VCaP (cell line): ENCODE measurements around the gene RECK.

ENCODE experiments used
- H3K27ac ChIP-seq: fragments of 450-650 bp; 2 replicates; pipeline ENCODE4 v1.5.1; 2017
- CTCF ChIP-seq: fragments of 450-650 bp; conservative IDR thresholded peaks from 2 replicates; pipeline ENCODE4 v1.5.1; 2017; ENCODE audit warnings: mild to moderate bottlenecking, moderate library complexity

Gene RECK

DNA sequence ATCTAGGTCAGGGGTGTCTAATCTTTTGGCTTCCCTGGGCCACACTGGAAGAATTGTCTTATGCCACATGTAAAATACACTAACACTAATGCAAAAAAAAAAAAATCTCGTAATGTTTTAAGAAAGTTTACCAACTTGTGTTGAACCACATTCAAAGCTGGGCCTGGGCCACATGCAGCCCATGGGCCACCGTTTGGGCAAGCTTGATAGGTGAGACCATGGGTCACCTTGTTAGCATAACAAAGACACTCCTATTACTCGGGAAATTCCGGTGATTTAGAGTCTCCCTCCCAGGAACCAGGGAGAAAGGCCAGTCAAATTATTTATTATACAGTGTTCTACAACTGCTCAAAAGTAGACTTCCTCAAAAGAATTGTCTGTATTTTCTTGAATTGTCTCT, 12.7 kb downstream of the RECK start:
- no peak overlapping the region for H3K27ac ChIP-seq
- TF ChIP-seq CTCF, result no peak

- H3K27ac ChIP-seq, result no peak overlapping the region
- TF ChIP-seq CTCF, result no peak
Measured at GRCh38 chr9:36050476-36050875, 13.8 kb downstream of the RECK start.

- H3K27ac ChIP-seq, result no peak overlapping the region
Measured at GRCh38 chr9:36051317-36051716, 14.6 kb downstream of the RECK start.

DNA sequence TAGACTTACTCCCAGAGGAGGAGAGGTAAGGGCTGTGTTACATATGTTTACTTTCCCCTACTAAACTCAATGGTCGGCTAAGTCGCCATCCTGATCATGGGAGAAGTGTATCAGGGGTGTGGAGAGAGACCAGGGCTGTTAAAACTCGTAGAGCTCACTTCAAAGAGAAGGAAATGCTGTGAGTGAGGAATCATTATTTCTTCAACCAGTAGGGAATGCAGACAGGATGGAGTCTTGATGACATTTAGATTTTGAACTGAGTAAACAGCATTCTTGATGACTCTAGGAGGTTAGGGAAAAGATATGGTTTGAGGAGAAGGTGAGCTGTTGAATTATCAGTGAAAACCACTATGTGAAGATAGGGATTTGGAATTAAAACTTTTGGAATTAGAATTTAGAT, 17.3 kb downstream of the RECK start:
- H3K27ac ChIP-seq, result no peak overlapping the region
- no peak for TF ChIP-seq CTCF

More at GRCh38 chr9:36051317-36051716, 14.6 kb downstream of the RECK start:
- TF ChIP-seq CTCF, result no peak

GRCh38 chr9:36056896-36057295, 20.2 kb downstream of the RECK start:
- peak overlapping the region; percentile 14; the same call in 1 of the 2 replicates for H3K27ac ChIP-seq
- no peak for TF ChIP-seq CTCF

- no peak for TF ChIP-seq CTCF
- no peak overlapping the region for H3K27ac ChIP-seq
Measured at GRCh38 chr9:36063804-36064447, 27.2 kb downstream of the RECK start.

- TF ChIP-seq CTCF, result no peak
- H3K27ac ChIP-seq, result no peak overlapping the region
Measured at GRCh38 chr9:36064448-36065037, 27.8 kb downstream of the RECK start.
